HUES6 (cell line): Measurements from ENCODE around the gene OR1D5.
"Not testable (repeated sequence)": the region's sequence is repeated elsewhere in the genome, so short reads cannot be mapped to it uniquely, and the experiment has no call there.

Source experiments
- H3K27ac ChIP-seq: 2 replicates; pipeline ENCODE4 v1.7.0; 2013; ENCODE audit warnings: low read depth, mild to moderate bottlenecking, low read length, inconsistent platforms
- H3K27me3 ChIP-seq: 2 replicates; pipeline ENCODE4 v1.6.1; 2013; ENCODE audit warnings: low read length; ENCODE audit not compliant: control insufficient read depth, insufficient read depth
- H3K36me3 ChIP-seq: 2 replicates; pipeline ENCODE4 v1.6.1; 2013; ENCODE audit warnings: low read length; ENCODE audit not compliant: control insufficient read depth, insufficient read depth
- H3K4me1 ChIP-seq: 2 replicates; pipeline ENCODE4 v1.6.1; 2013; ENCODE audit warnings: low read length; ENCODE audit not compliant: control insufficient read depth, insufficient read depth
- H3K4me3 ChIP-seq: 2 replicates; pipeline ENCODE4 v1.5.1; 2013; ENCODE audit warnings: low read depth, low read length
- H3K9ac ChIP-seq: one replicate; pipeline ENCODE4 v1.6.1; 2013; ENCODE audit warnings: mild to moderate bottlenecking, low read length
- H3K9me3 ChIP-seq: 2 replicates; pipeline ENCODE4 v1.6.1; 2013; ENCODE audit warnings: low read depth, low read length; ENCODE audit not compliant: control insufficient read depth, insufficient read depth

Gene OR1D5

DNA sequence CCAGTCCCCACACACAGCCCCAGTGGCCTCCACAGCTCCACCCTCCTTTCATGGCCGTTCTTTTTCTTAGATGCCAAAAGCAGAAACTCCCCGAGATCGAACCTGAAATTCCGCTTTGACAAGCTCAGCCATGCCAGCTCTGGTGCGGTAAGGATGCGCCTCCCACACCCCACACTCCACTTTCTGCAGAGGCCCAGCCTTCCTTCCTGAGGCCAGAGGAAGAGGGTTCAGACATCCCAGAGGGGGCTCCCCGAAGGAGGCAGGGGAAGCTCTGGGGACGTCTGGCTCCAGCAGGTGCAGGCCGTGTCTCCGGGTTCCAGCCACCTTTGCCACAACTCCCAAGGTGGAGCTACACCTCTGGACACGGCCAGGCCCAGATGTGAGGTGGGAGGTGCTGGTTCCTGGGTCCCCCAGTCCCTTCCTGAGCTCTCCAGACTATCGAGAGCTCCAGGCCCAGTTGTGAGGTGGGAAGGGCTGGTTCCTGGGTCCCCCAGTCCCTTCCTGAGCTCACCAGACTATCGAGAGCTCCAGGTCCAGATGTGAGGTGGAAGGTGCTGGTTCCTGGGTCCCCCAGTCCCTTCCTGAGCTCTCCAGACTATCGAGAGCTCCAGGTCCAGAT is 32.4 kb downstream of the OR1D5 start:
- H3K4me3 ChIP-seq, H3K9me3 ChIP-seq, H3K4me1 ChIP-seq, H3K27me3 ChIP-seq, H3K9ac ChIP-seq, H3K27ac ChIP-seq: not testable (repeated sequence)
- H3K36me3 ChIP-seq: peaks cover 63% of the 10 kb centered on the region

- H3K27me3 ChIP-seq: no peaks in the 10 kb centered on the region
- H3K27ac ChIP-seq: no peak overlapping the region
- H3K36me3 ChIP-seq: peaks cover 63% of the 10 kb centered on the region
- no peak overlapping the region for H3K9ac ChIP-seq
- no peaks in the 10 kb centered on the region for H3K4me1 ChIP-seq
- no peaks in the 10 kb centered on the region for H3K9me3 ChIP-seq
- no peak overlapping the region for H3K4me3 ChIP-seq
Observed at GRCh38 chr17:3030096-3030495, 33.3 kb downstream of the OR1D5 start.

- H3K27me3 ChIP-seq: no peaks in the 10 kb centered on the region
- no peaks in the 10 kb centered on the region for H3K4me1 ChIP-seq
- H3K36me3 ChIP-seq: peaks cover 68% of the 10 kb centered on the region
- no peak overlapping the region for H3K9ac ChIP-seq
- no peak overlapping the region for H3K4me3 ChIP-seq
- H3K9me3 ChIP-seq: no peaks in the 10 kb centered on the region
- H3K27ac ChIP-seq: no peak overlapping the region
Observed at GRCh38 chr17:3029213-3029913, 34.0 kb downstream of the OR1D5 start.

- H3K36me3 ChIP-seq: peaks cover 62% of the 10 kb centered on the region
Observed at GRCh38 chr17:3027786-3028532, 35.4 kb downstream of the OR1D5 start.

GRCh38 chr17:3026856-3027751 is 36.3 kb downstream of the OR1D5 start:
- no peak overlapping the region for H3K4me3 ChIP-seq
- peaks cover 9% of the 10 kb centered on the region for H3K9me3 ChIP-seq
- H3K27me3 ChIP-seq: no peaks in the 10 kb centered on the region
- no peak overlapping the region for H3K9ac ChIP-seq
- H3K4me1 ChIP-seq: no peaks in the 10 kb centered on the region
- no peak overlapping the region for H3K27ac ChIP-seq
- H3K36me3 ChIP-seq: peaks cover 60% of the 10 kb centered on the region

More at GRCh38 chr17:3027786-3028532, 35.4 kb downstream of the OR1D5 start:
- Histone ChIP-seq H3K27ac (no peak overlapping the region), H3K9me3 (peaks cover 3% of the 10 kb centered on the region; the same call in 1 of the 2 replicates), H3K4me3 (no peak overlapping the region), H3K9ac (no peak overlapping the region), H3K4me1 (no peaks in the 10 kb centered on the region), H3K27me3 (no peaks in the 10 kb centered on the region)

DNA sequence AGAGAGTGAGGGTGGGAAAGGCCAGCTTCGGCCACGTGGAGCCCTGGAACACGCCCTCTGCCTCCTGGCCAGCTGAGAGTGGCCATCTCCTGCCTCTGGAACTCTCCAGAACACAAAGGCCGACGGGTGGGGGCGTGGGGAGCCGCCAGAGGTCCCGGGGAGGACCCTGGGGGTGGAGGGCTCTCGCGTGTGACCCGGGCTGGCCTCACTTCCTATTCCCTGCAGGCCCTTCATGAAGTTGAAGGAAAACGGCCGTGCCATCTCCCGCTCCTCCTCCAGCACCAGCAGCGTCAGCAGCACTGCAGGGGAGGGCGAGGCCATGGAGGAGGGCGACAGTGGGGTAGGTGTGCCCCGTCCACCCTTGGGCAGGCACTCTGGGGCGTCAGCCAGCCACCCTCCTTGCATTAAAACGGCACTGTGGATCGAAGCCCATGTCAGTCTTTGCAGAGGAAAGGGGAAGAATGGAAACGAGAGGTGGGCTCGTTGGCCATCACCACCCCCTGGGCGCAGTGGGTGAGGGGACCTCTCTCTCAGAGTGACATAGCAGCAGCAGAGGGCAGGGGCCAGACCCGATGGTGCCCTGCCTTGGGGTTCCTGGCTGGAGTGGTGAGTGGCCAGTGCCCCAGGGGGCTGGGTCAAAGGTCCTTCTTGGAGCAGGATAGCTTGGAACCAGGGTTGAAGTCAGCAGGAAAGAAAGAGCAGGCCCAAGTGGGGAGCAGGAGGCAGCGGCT is 37.1 kb downstream of the OR1D5 start:
- Histone ChIP-seq H3K27me3 (no peaks in the 10 kb centered on the region), H3K27ac (0 out of 2 replicates have a peak overlapping the region, but pooled peaks have one; percentile 26), H3K36me3 (peaks cover 68% of the 10 kb centered on the region), H3K9me3 (peaks cover 16% of the 10 kb centered on the region), H3K9ac (no peak overlapping the region), H3K4me3 (no peak overlapping the region), H3K4me1 (no peaks in the 10 kb centered on the region)

DNA sequence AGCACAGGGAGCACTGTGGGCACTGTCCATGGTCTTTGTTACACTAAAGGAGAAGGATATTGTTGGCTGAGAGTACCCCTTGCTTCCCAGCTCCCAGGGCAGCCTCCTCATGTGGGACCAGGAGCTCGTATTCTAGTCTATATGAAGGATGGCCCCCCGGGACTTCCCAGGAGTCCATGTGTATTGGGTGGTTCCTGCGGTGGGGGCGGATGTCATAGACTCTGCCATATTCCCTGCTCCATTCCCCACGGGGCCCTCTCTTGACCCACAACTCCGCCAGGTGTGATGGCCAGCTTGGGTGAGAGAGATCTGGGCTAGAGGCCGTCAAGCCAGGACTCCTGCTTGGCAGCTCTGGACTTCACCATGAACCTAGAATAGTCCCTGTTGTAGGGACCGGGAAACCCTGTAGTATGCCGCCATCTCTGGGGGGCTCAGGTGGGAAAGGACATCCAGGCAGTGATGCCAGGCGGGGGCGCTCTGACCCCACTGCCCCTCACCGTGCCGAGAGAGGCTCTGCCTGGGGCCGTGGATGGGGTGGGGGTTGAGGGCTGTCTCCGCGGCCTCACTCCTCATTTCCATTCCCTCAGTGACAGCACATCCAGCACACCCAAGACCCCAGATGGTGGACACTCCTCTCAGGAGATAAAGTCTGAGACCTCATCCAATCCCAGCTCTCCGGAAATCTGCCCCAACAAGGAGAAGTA is 37.8 kb downstream of the OR1D5 start:
- no peaks in the 10 kb centered on the region for H3K27me3 ChIP-seq
- peaks cover 68% of the 10 kb centered on the region for H3K36me3 ChIP-seq
- H3K27ac ChIP-seq: no peak overlapping the region
- H3K9ac ChIP-seq: no peak overlapping the region
- H3K4me3 ChIP-seq: no peak overlapping the region
- H3K4me1 ChIP-seq: no peaks in the 10 kb centered on the region
- peaks cover 16% of the 10 kb centered on the region for H3K9me3 ChIP-seq

GRCh38 chr17:3024346-3024745 is 39.1 kb downstream of the OR1D5 start:
- H3K4me1 ChIP-seq: no peaks in the 10 kb centered on the region
- H3K9ac ChIP-seq: no peak overlapping the region
- H3K27ac ChIP-seq: no peak overlapping the region
- H3K9me3 ChIP-seq: peaks cover 16% of the 10 kb centered on the region
- no peak overlapping the region for H3K4me3 ChIP-seq
- H3K27me3 ChIP-seq: no peaks in the 10 kb centered on the region
- H3K36me3 ChIP-seq: peaks cover 71% of the 10 kb centered on the region

GRCh38 chr17:3022197-3022596 is 41.2 kb downstream of the OR1D5 start:
- no peaks in the 10 kb centered on the region for H3K27me3 ChIP-seq
- H3K27ac ChIP-seq: no peak overlapping the region
- no peak overlapping the region for H3K4me3 ChIP-seq
- H3K36me3 ChIP-seq: peaks cover 73% of the 10 kb centered on the region
- no peak overlapping the region for H3K9ac ChIP-seq
- no peaks in the 10 kb centered on the region for H3K4me1 ChIP-seq
- peaks cover 16% of the 10 kb centered on the region for H3K9me3 ChIP-seq

DNA sequence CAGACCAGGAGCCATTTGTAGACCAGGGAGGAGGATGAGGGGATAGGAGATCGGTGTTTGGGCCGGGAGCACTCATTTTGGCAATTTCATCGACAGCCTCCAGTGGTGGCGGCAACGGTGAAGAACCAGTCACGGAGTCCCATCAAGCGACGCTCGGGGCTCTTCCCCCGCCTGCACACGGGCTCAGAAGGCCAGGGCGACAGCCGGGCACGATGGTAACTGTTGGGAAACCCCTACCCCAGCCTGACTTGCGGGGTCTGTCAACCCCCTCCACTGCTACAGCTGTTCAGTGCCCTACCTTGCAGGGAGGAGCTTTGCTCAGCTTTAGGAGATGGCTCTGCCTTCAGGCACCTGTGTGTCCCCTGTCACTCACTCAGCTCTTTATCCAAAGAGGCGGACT is 43.0 kb downstream of the OR1D5 start:
- no peak overlapping the region for H3K27ac ChIP-seq
- no peak overlapping the region for H3K9ac ChIP-seq
- H3K4me1 ChIP-seq: no peaks in the 10 kb centered on the region
- peaks cover 16% of the 10 kb centered on the region for H3K9me3 ChIP-seq
- peaks cover 76% of the 10 kb centered on the region for H3K36me3 ChIP-seq
- H3K27me3 ChIP-seq: no peaks in the 10 kb centered on the region
- no peak overlapping the region for H3K4me3 ChIP-seq
